Neuronal stem cell (in vitro differentiated cells): ENCODE results near the gene VAMP4.

Experiments used
- DNase-seq: peaks from one replicate; pipeline ENCODE4 v3.0.0-alpha.2; 2013; ENCODE audit warnings: low spot score
- H2AFZ ChIP-seq: one replicate; pipeline ENCODE4 v1.6.1; 2013; ENCODE audit warnings: mild to moderate bottlenecking, low read length, inconsistent platforms
- H2AK5ac ChIP-seq: 2 replicates; pipeline ENCODE4 v1.6.1; 2013; ENCODE audit warnings: low read depth, mild to moderate bottlenecking, inconsistent platforms, low read length, moderate library complexity, mixed read lengths
- H2BK120ac ChIP-seq: 2 replicates; pipeline ENCODE4 v1.6.1; 2013; ENCODE audit warnings: low read depth, mild to moderate bottlenecking, inconsistent platforms, low read length, moderate library complexity, mixed read lengths
- H2BK12ac ChIP-seq: one replicate; pipeline ENCODE4 v1.6.1; 2013; ENCODE audit warnings: low read length, inconsistent platforms
- H2BK15ac ChIP-seq: 2 replicates; pipeline ENCODE4 v1.6.1; 2013; ENCODE audit warnings: mild to moderate bottlenecking, low read length, inconsistent platforms, mixed read lengths
- H2BK5ac ChIP-seq: one replicate; pipeline ENCODE4 v1.6.1; 2013; ENCODE audit warnings: inconsistent platforms, mild to moderate bottlenecking, low read length, moderate library complexity
- H3K14ac ChIP-seq: one replicate; pipeline ENCODE4 v1.6.1; 2013; ENCODE audit warnings: low read length, inconsistent platforms
- H3K18ac ChIP-seq: 2 replicates; pipeline ENCODE4 v1.6.1; 2013; ENCODE audit warnings: low read length, inconsistent platforms
- H3K23ac ChIP-seq: 2 replicates; pipeline ENCODE4 v1.6.1; 2013; ENCODE audit warnings: low read depth, mild to moderate bottlenecking, mixed read lengths, low read length, inconsistent platforms; ENCODE audit not compliant: poor library complexity
- H3K27ac ChIP-seq: replicated peaks from 3 replicates; pipeline ENCODE4 v1.5.1; 2013; ENCODE audit warnings: low read length, inconsistent platforms
- H3K27me3 ChIP-seq, 3 experiments: 2 replicates each; pipeline ENCODE4 v1.6.1; 2013; ENCODE audit warnings: low read length in 3 of 3, mild to moderate bottlenecking in 2 of 3, inconsistent platforms in 1 of 3, low read depth in 1 of 3, mixed read lengths in 1 of 3, moderate library complexity in 1 of 3; ENCODE audit not compliant: control insufficient read depth in 3 of 3, insufficient read depth in 3 of 3
- H3K36me3 ChIP-seq, 2 donors: replicated peaks in 1 of 2; 2 replicates each; pipeline ENCODE4 v1.6.1; 2013; ENCODE audit warnings: low read length in 2 of 2; ENCODE audit not compliant: control insufficient read depth in 2 of 2, insufficient read depth in 2 of 2
- H3K4ac ChIP-seq: 2 replicates; pipeline ENCODE4 v1.6.1; 2013; ENCODE audit warnings: inconsistent platforms, mild to moderate bottlenecking, low read length, moderate library complexity
- H3K4me1 ChIP-seq, 2 donors: 1 replicate in 1 of 2; 2 replicates in 1 of 2; pipeline ENCODE4 v1.6.1; 2013; ENCODE audit warnings: low read length in 2 of 2, low read depth in 1 of 2; ENCODE audit not compliant: control insufficient read depth in 2 of 2, insufficient read depth in 1 of 2
- H3K4me2 ChIP-seq: one replicate; pipeline ENCODE4 v1.6.1; 2013; ENCODE audit warnings: mild to moderate bottlenecking, low read length, inconsistent platforms; ENCODE audit not compliant: insufficient read depth, poor library complexity, severe bottlenecking
- H3K4me3 ChIP-seq, 2 donors: 2 replicates each; pipeline ENCODE4 v1.5.1; 2013; ENCODE audit warnings: low read length in 2 of 2, mild to moderate bottlenecking in 2 of 2, inconsistent platforms in 1 of 2, moderate library complexity in 1 of 2
- H3K79me1 ChIP-seq: one replicate; pipeline ENCODE4 v1.6.1; 2013; ENCODE audit warnings: low read depth, mild to moderate bottlenecking, inconsistent platforms, low read length, moderate library complexity
- H3K9ac ChIP-seq: one replicate; pipeline ENCODE4 v1.6.1; 2013; ENCODE audit warnings: mild to moderate bottlenecking, low read depth, low read length, inconsistent platforms; ENCODE audit not compliant: poor library complexity
- H3K9me3 ChIP-seq, 2 donors: replicated peaks in 1 of 2; 2 replicates each; pipeline versions ENCODE3 to v1.6.1; 2013; ENCODE audit warnings: low read length in 2 of 2, mild to moderate bottlenecking in 2 of 2, inconsistent platforms in 1 of 2, low read depth in 1 of 2, mixed read lengths in 1 of 2, moderate library complexity in 1 of 2; ENCODE audit not compliant: control insufficient read depth in 2 of 2, insufficient read depth in 1 of 2
- H4K8ac ChIP-seq: one replicate; pipeline ENCODE4 v1.6.1; 2013; ENCODE audit warnings: low read depth, mild to moderate bottlenecking, inconsistent platforms, low read length, moderate library complexity
- H4K91ac ChIP-seq: one replicate; pipeline ENCODE4 v1.6.1; 2013; ENCODE audit warnings: low read length, low read depth, mild to moderate bottlenecking, inconsistent platforms; ENCODE audit not compliant: poor library complexity
- WGBS, 2 donors: extraction: QIAGEN DNeasy Blood & Tissue Kit; methylation state at CpG; one replicate each; pipeline ENCODE4 v1.1.7; 2013; ENCODE audit warnings: missing lambda C conversion rate in 2 of 2, mixed read lengths in 1 of 2; ENCODE audit not compliant: insufficient read length in 2 of 2, insufficient replicate concordance in 1 of 2; ENCODE audit errors: extremely low coverage in 2 of 2; 5-methylcytosine and 5-hydroxymethylcytosine counted together

Gene VAMP4

DNA sequence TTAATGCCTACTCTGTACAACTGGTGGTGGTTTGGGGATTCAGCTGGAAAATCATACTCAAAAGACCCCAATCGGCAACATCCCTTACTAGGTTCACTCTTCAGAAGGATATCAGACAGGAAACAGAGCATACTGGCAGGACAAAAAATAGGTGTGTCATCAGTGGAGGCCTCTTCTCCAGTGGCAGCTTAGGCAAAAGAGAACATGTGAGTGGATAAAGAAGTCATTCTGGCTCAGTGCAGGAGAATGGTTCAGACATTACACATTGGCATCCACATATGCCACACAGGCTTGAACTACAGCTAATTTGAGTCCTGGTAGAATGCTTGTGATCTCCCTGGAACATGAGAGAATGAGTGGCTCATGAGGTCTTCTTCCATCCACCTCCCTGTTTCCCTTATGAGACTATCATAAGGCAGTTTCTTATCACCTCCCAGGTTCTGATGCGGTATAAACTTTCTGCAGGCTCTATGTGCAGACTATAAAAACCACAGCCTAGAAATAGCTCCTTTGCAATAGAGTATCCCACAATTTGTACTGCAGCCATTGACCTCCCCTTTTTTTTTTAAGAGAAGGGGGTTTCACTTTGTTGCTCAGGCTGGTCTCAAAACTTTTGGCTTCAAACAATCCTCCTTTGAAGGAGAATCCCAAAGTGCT, 24.7 kb downstream of the VAMP4 start:
- WGBS, 2 donors: no CpG with 5 or more reads among the region's 2 CpGs

GRCh38 chr1:171716616-171717015, 25.2 kb downstream of the VAMP4 start:
- no peaks in the 10 kb centered on the region for H3K27me3 ChIP-seq
- no peak overlapping the region for H2BK12ac ChIP-seq
- no peak overlapping the region for H3K4me2 ChIP-seq
- no peaks in the 10 kb centered on the region for H3K9me3 ChIP-seq
- H2AFZ ChIP-seq: no peak overlapping the region
- H4K91ac ChIP-seq: no peak overlapping the region
- H2BK5ac ChIP-seq: no peak overlapping the region
- no CpG with 5 or more reads among the region's 3 CpGs for WGBS, 2 donors
- H2BK120ac ChIP-seq: no peak overlapping the region
- no peak overlapping the region for H3K9ac ChIP-seq
- no peak overlapping the region for H4K8ac ChIP-seq
- H2AK5ac ChIP-seq: no peak overlapping the region
- no peak overlapping the region for H3K4ac ChIP-seq
- H3K4me3 ChIP-seq: no peak overlapping the region
- no peaks in the 10 kb centered on the region for H3K79me1 ChIP-seq
- H3K14ac ChIP-seq: no peak overlapping the region
- no peak for DNase-seq
- H3K18ac ChIP-seq: no peak overlapping the region
- H2BK15ac ChIP-seq: no peak overlapping the region
- H3K4me1 ChIP-seq: no peaks in the 10 kb centered on the region
- no peak overlapping the region for H3K27ac ChIP-seq
- no peak overlapping the region for H3K23ac ChIP-seq
- H3K36me3 ChIP-seq: no peaks in the 10 kb centered on the region

More for the DNA sequence above, 24.7 kb downstream of the VAMP4 start:
- Histone ChIP-seq H3K36me3 (no peaks in the 10 kb centered on the region), H2AFZ (no peak overlapping the region), H3K18ac (no peak overlapping the region), H3K4ac (no peak overlapping the region), H3K27me3 (no peaks in the 10 kb centered on the region), H2BK15ac (no peak overlapping the region), H2AK5ac (no peak overlapping the region), H4K8ac (no peak overlapping the region), H3K27ac (no peak overlapping the region), H4K91ac (no peak overlapping the region), H2BK5ac (no peak overlapping the region), H3K9me3 (no peaks in the 10 kb centered on the region), H3K4me3 (no peak overlapping the region), H3K79me1 (no peaks in the 10 kb centered on the region), H3K23ac (no peak overlapping the region), H3K14ac (no peak overlapping the region), H2BK120ac (no peak overlapping the region), H2BK12ac (no peak overlapping the region), H3K4me2 (no peak overlapping the region), H3K4me1 (no peaks in the 10 kb centered on the region), H3K9ac (no peak overlapping the region)
- DNase-seq: no peak

DNA sequence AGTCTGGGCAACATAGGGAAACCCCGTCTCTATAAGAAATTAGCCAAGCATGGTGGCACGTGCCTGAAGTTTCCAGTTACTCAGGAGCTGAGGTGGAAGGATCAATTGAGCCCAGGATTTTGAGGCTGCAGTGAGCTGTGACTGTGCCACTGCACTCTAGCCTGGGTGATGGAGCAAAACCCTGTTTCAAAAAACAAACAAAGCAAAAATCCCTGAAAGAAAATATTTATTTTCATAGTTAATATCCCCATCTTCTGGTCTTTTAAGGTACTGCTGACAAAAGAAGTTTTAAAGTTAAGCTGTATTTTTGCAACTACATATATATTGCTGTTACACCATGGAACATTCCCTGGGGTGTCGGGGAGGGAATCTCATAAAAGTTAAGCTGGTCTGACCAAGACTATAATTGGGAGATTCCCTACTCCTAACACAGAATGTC, 26.0 kb downstream of the VAMP4 start:
- H3K9me3 ChIP-seq: no peaks in the 10 kb centered on the region
- H2BK5ac ChIP-seq: no peak overlapping the region
- WGBS, 2 donors: no CpG with 5 or more reads among the region's 3 CpGs
- H3K4me1 ChIP-seq: no peaks in the 10 kb centered on the region
- H4K8ac ChIP-seq: no peak overlapping the region
- no peak overlapping the region for H4K91ac ChIP-seq
- no peak overlapping the region for H3K18ac ChIP-seq
- H3K27me3 ChIP-seq: no peaks in the 10 kb centered on the region
- no peak for DNase-seq
- no peak overlapping the region for H2AK5ac ChIP-seq
- no peak overlapping the region for H3K23ac ChIP-seq
- H2BK12ac ChIP-seq: no peak overlapping the region
- no peak overlapping the region for H3K9ac ChIP-seq
- H3K36me3 ChIP-seq: no peaks in the 10 kb centered on the region
- no peak overlapping the region for H3K4me2 ChIP-seq
- H3K4me3 ChIP-seq: no peak overlapping the region
- no peaks in the 10 kb centered on the region for H3K79me1 ChIP-seq
- H3K14ac ChIP-seq: no peak overlapping the region
- no peak overlapping the region for H2AFZ ChIP-seq
- H3K4ac ChIP-seq: no peak overlapping the region
- H3K27ac ChIP-seq: no peak overlapping the region
- no peak overlapping the region for H2BK15ac ChIP-seq
- no peak overlapping the region for H2BK120ac ChIP-seq

GRCh38 chr1:171712341-171712740, 29.5 kb downstream of the VAMP4 start:
- no peak overlapping the region for H3K4me2 ChIP-seq
- H2AFZ ChIP-seq: no peak overlapping the region
- no peak overlapping the region for H3K23ac ChIP-seq
- no peak for DNase-seq
- no peak overlapping the region for H2BK15ac ChIP-seq
- H3K4ac ChIP-seq: no peak overlapping the region
- H3K4me1 ChIP-seq: no peaks in the 10 kb centered on the region
- no peak overlapping the region for H2AK5ac ChIP-seq
- no peak overlapping the region for H3K14ac ChIP-seq
- H3K9me3 ChIP-seq: no peaks in the 10 kb centered on the region
- H2BK5ac ChIP-seq: no peak overlapping the region
- H3K79me1 ChIP-seq: no peaks in the 10 kb centered on the region
- no peak overlapping the region for H3K18ac ChIP-seq
- H2BK12ac ChIP-seq: no peak overlapping the region
- no peak overlapping the region for H4K8ac ChIP-seq
- H3K27ac ChIP-seq: no peak overlapping the region
- whole genome bisulfite sequencing, 2 donors: no CpG with 5 or more reads among the region's 1 CpG
- no peaks in the 10 kb centered on the region for H3K27me3 ChIP-seq
- peaks cover 0 to 6% of the 10 kb centered on the region in 2 donors for H3K36me3 ChIP-seq
- H2BK120ac ChIP-seq: no peak overlapping the region
- no peak overlapping the region for H3K9ac ChIP-seq
- no peak overlapping the region for H4K91ac ChIP-seq
- H3K4me3 ChIP-seq: no peak overlapping the region
